Right lung (tissue), 5 donors: Measurements from ENCODE around the gene LAMB2. TPM values are rescaled to one million over a fixed set of nuclear protein-coding genes. Genes with fewer than 3 reads are reported as not detected.

Experiments used
- DNase-seq, 2 donors: peaks; one replicate each; pipeline ENCODE4 v3.0.0-alpha.2; 2013
- polyA plus RNA-seq, 5 donors: library from polyadenylated mRNA; unstranded; fragments of 120-200 nt; gene quantifications; one replicate each; pipeline versions ENCODE4 v1.2.1 to v1.2.3, GENCODE V29; 2013; ENCODE audit warnings: inconsistent platforms in 1 of 5, low replicate concordance in 1 of 5; ENCODE audit not compliant: insufficient read length in 5 of 5, insufficient read depth in 1 of 5

The LAMB2 gene
- polyA plus RNA-seq, 5 donors = 361 to 468 (median 423) TPM

GRCh38 chr3:49162751-49163419 lies 30.0 kb upstream of the LAMB2 start:
- DNase-seq = no peak

DNA sequence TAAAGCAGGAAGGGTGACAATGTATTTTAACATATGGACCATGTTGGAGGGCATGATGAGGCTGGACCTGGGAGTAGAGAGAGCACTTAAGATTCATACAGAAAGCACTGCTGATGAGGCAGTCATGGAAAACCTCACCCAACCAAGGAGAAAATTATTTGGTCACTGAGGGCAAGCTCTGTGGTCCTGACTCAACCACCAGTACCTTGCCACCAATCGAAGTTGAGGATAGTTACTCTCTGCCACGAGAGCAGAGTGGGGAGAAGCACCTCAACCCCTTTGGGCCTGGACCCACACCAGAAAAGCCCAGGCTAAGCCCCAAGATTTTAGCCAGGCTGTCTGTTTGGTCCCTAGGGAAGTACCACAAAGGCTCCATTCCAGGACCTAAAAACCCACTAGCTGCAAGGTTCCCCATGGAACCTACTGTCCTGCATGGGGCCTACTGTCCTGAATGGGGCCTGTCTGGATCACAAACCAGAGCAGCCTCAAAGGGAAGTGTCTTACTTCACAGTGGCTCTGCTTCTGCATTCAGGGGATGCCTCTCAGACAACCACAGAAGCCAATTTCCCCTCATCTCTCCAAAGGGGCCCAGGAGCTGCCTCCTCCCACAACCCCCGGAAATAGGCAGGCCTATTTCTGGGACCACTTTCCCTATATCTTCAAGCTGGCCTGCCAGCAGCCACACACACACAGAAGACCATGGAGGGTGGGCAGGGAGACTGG lies 29.1 kb upstream of the LAMB2 start:
- no peak for DNase-seq

- no peak for DNase-seq
Observed at GRCh38 chr3:49161197-49161596, 28.3 kb upstream of the LAMB2 start.

- no peak for DNase-seq
Observed at GRCh38 chr3:49158792-49159191, 25.9 kb upstream of the LAMB2 start.

DNA sequence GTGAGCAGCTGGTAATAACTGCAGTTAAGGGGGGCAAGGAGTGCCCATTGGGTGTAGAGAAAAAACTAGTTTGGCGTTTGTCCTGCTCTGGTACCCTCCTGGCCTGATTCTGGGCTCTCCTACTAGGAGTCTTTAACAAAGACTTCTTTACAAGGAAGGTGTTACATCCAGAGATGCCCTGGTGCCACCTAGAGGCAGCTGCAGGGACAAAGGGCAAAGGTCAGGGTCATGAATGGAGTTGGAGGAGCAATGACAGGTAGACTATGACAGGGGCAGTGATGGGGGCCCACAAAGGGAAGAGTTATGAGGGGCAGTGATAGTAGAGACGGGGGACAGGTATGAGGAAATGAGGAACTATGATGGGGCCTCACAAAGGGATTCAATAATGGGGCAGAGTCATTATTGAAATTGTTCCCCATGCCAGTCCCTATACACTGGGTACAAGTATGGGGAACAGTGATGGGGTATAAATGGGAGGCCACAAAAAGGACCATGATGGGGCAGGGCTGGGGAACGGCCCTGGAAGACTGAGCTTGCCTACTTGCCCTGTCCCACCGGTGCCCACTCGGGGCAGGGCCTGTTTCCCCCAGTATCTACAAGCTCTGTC lies 25.4 kb upstream of the LAMB2 start:
- no peak for DNase-seq

DNA sequence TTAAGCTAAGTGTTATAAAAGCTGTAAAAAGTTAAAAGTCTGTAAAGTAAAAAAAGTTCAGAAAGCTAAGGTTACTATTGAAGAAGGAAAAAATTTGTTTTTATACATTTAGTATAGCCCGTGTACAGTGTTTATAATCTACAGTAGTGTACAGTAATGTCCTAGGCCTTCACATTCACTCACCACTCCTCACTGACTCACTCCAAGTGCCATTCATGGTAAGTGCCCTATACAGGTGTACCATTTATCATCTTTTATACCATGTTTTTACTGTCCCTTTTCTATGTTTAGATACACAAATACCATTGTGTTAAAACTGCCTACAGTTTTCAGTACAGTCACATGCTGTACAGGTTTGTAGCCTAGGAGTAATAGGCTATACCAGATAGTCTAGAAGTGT lies 24.4 kb upstream of the LAMB2 start:
- no peak for DNase-seq

- no peak for DNase-seq
Observed at GRCh38 chr3:49153349-49153912, 20.6 kb upstream of the LAMB2 start.

DNA sequence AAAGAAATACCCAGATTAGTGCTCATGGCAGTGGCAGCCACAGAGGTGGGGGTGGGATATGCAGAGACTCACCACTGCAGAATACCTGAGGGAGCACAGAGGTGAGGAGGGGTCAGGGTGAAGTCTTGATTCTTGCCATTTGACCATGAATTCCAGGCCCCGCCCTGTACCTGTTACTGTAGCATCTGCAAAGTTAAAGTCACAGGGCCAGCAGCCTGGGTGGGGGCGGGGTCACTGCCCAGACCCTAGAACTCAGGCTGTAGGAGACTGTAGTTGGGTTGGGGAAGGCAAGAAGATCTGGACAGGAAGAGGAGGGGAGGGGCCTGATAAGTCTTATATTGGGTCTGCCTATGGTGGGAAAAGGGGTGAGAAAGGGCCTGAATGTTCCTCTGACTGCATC lies 18.8 kb upstream of the LAMB2 start:
- no peak for DNase-seq

DNA sequence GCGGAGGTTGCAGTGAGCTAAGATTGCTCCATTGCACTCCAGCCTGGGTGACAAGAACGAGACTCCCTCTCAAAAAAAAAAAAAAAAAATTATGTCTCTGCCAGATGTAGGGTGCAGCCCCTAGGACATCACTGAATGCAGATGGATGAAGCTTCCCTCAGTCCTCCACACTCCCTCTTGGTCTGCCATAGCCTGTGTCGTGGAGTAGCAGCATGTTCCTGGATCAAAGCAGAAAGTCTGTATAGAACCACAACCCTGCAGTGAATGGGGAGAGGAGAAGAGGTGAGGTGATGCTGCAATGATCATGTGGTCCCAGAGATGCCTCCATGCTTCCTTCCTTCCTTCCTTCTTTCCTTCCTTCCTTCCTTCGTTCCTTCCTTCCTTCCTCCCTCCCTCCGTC lies 15.3 kb upstream of the LAMB2 start:
- DNase-seq = no peak

DNA sequence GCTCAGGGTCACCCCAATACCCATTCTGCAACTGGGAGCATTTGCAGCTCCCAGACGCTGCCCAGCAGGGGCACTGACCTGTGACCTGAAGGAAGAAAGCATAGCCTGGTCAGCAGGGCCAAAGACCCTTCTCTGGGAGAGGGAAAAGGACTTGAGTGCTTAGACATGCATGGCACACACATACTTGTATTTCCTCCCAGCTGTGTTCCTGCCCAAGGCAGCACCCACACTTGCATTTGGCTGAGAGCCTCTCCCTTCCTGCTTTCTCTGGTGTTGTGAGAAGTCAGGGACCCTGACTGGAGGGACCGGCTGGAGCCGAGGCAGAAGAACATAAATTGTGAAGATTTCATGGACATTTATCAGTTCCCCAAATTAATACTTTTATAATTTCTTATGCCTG lies 7.2 kb upstream of the LAMB2 start:
- DNase-seq = no peak

GRCh38 chr3:49135499-49135898 lies 2.6 kb upstream of the LAMB2 start:
- no peak for DNase-seq

DNA sequence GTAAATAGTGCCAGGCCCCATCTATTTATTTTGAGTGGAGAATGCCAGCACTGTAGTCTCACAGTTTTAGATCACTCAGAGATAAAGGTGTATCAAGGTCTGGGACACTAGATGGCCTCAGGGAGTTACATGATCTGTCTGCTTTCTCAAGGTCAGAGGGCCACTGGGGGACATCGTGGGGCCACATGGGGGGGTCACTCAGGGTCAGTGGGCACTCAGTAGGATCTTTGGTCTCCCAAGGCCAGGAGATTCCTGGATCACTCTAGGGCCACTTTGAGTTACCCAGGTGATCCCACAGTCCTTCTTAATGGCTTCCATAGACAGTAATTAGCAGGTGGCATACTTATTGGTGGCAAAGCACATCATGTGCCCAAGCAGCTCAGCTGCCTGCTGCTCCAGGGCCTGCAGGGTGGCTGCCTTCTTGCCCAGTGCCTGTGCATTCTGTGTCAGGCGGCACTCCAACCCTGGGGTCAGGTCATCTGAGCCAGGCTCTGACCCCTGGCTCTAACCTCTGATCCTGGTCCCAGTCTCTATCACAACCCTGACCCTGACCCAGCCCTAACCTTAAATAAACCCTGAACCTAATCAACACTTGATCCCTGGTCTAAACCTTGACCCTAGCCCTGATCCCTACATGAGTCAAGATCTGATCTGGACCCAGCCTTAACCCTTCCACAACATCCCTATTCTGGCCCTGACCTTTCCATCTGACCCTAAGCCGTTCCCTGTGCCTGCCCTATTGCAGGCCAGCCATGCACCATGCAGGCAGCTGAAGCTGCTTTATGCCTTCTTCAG lies 1.8 kb upstream of the LAMB2 start:
- DNase-seq = no peak

DNA sequence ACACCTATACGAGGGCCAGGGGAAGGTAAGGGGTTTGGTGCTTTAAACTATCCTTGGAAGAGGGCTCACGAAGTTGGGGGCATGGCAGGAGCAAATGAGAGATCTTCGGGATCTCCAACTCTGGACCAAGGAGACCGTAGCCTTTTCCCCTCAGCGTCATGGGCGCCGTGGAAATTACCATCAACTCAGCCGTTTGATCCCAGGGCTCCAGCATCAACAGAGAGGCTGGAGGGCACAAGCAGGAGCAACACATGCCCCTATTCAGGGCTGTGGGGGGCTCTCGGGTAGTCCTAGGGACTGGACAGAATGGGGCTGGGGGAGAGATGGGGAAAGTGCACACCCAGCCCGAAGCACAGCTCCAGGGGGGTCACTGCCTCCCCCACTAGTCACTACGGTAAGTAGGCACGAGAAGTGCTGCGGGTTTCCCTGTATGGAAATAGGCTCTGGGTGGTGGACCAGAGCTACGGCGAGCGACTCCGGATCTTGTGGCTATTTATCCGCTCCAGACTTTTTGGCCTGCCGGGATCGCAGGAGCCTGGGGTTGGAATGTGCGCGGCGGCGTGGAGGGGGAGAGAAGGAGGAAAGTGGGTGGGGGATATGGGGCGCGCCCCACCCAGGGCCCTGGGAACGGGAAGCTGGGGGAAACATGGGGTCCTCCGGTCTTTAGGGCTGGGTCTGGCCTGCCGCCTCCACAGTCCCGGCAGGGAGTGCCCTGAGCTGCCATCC lies 539 bp upstream of the LAMB2 start:
- DNase-seq = peak; percentile 83 to 86

GRCh38 chr3:49132073-49132436 lies 795 bp downstream of the LAMB2 start:
- DNase-seq = no peak

DNA sequence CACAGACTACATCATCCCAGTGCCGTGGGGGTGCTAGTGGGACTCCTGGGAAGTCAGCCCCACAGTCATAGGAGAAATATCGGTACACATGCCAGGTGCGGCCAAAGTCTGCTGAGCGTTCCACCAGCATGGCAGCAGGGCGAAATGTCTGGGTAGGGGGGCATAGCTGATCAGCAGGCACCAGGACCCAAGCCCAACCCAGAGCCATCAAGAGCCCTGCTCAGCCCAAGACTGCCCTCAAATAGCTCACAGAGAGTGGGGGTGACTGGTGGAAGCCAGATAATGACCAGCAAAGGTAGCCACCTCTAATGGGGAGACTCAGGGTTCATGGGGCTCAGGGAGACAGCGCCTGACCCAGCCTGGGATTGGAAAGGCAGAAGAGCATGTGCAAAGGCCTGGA lies 1.3 kb downstream of the LAMB2 start:
- no peak for DNase-seq

- no peak for DNase-seq
Observed at GRCh38 chr3:49131040-49131439, 1.8 kb downstream of the LAMB2 start.

DNA sequence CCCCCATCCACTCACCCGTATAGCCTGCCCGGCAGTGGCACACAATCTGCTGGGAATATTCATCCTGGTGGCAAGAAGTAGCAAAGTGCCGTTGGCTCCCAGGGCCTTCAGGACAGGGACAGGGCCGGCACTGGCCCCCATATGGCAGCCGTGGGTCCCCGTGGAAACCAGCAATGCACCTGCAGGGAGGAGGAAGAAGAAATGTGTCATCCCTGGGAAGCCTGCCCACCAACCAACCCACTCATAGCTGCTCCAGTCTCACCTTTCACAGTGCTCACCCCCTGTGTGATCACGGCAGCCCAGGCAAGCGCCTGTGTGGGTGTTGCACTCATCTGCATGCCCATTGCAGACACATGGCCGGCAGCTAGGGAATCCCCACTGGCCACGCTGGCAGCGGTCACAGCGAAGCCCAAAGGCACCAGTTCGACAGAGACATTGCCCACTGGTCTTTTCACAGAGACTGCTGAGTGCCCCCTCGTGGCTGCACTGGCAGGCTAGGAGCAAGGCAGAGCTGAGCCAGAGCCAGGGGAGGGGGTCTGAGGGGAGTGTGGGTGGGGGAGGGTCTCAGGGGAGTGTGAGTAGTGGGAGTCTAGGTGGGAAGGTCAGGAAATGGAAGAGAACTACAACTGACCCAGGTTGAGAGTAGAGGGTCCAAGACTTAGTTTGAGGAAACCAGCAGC lies 7.7 kb downstream of the LAMB2 start:
- no peak for DNase-seq

DNA sequence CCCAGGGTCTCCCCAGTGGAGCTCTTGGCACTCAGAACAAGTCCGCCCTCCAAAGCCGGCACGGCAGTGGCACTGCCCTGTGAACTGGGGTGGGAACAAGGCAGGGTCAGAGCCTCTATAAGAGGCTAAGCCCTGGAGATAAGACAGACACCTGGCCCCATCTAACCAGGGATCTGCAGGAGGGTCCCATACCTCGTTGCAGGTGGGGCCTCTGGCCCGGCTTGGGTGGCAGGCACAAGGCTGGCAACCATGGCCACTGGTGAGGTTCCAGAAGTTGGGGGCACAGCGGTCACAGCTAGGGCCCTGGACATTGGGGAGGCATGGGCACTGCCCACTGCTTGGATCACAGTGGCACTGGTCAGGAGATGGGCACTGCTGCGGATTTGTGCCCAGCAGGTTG lies 8.6 kb downstream of the LAMB2 start:
- no peak for DNase-seq

DNA sequence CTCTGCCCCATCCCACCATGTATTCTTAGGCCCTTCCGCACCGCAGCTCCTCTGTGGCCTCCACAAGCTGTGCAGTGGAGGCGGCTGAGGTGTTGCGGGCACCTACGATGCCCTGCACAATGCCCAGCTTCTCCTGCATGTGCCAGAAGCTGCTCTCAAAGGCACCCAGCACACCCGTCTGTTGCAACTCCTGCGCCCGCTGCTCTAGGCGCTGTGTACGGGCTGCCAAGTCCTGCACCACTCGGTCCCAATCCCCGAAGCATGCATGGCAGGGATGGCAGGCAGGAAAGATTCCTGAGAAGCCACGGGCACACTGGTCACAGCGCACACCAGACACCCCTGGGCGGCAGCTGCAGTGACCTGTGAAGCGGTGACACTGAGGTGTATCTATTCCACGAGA lies 9.2 kb downstream of the LAMB2 start:
- no peak for DNase-seq

GRCh38 chr3:49122886-49123545 lies 9.8 kb downstream of the LAMB2 start:
- DNase-seq = no peak
